ENCODE results near the gene PSME4. TPM values are rescaled to one million over a fixed set of nuclear protein-coding genes. Genes with fewer than 3 reads are reported as not detected.

Gene PSME4
- total RNA-seq, 1 donor from 2014 or later: 87.6 TPM

GRCh38 chr2:53880756-53881155 lies 90.0 kb downstream of the PSME4 start:
- TF ChIP-seq CTCF (IDR thresholded peaks at IDR 0.05; ENCODE audit: partially characterized antibody, unreplicated experiment): no peak
- H3K27me3 Mint-ChIP-seq (ENCODE audit: unreplicated experiment): no peaks in the 10 kb centered on the region
- H3K9me3 Mint-ChIP-seq (ENCODE audit: unreplicated experiment): no peaks in the 10 kb centered on the region
- H3K27ac Mint-ChIP-seq (ENCODE audit: unreplicated experiment): no peak overlapping the region
- H3K4me3 Mint-ChIP-seq (ENCODE audit: unreplicated experiment): no peak overlapping the region
- DNase-seq: no peak
- peaks cover 9% of the 10 kb centered on the region for H3K36me3 Mint-ChIP-seq (ENCODE audit: unreplicated experiment)
- no peaks in the 10 kb centered on the region for H3K4me1 Mint-ChIP-seq (ENCODE audit: low read depth, unreplicated experiment)

GRCh38 chr2:53877556-53877955 lies 93.2 kb downstream of the PSME4 start:
- Mint-ChIP-seq H3K4me3 (ENCODE audit: unreplicated experiment) (no peak overlapping the region), H3K27ac (ENCODE audit: unreplicated experiment) (no peak overlapping the region), H3K9me3 (ENCODE audit: unreplicated experiment) (no peaks in the 10 kb centered on the region), H3K27me3 (ENCODE audit: unreplicated experiment) (no peaks in the 10 kb centered on the region), H3K36me3 (ENCODE audit: unreplicated experiment) (peaks cover 9% of the 10 kb centered on the region), H3K4me1 (ENCODE audit: low read depth, unreplicated experiment) (no peaks in the 10 kb centered on the region)
- DNase-seq: no peak
- TF ChIP-seq CTCF (IDR thresholded peaks at IDR 0.05; ENCODE audit: partially characterized antibody, unreplicated experiment): no peak

GRCh38 chr2:53877112-53877511 lies 93.7 kb downstream of the PSME4 start:
- no peak for TF ChIP-seq CTCF (IDR thresholded peaks at IDR 0.05; ENCODE audit: partially characterized antibody, unreplicated experiment)
- no peaks in the 10 kb centered on the region for H3K4me1 Mint-ChIP-seq (ENCODE audit: low read depth, unreplicated experiment)
- H3K36me3 Mint-ChIP-seq (ENCODE audit: unreplicated experiment): peaks cover 9% of the 10 kb centered on the region
- H3K4me3 Mint-ChIP-seq (ENCODE audit: unreplicated experiment): no peak overlapping the region
- no peak overlapping the region for H3K27ac Mint-ChIP-seq (ENCODE audit: unreplicated experiment)
- no peak for DNase-seq
- no peaks in the 10 kb centered on the region for H3K27me3 Mint-ChIP-seq (ENCODE audit: unreplicated experiment)
- no peaks in the 10 kb centered on the region for H3K9me3 Mint-ChIP-seq (ENCODE audit: unreplicated experiment)

GRCh38 chr2:53874401-53874950 lies 96.3 kb downstream of the PSME4 start:
- no peak overlapping the region for H3K27ac Mint-ChIP-seq (ENCODE audit: unreplicated experiment)
- H3K4me1 Mint-ChIP-seq (ENCODE audit: low read depth, unreplicated experiment): no peaks in the 10 kb centered on the region
- H3K27me3 Mint-ChIP-seq (ENCODE audit: unreplicated experiment): no peaks in the 10 kb centered on the region
- peaks cover 9% of the 10 kb centered on the region for H3K36me3 Mint-ChIP-seq (ENCODE audit: unreplicated experiment)
- no peaks in the 10 kb centered on the region for H3K9me3 Mint-ChIP-seq (ENCODE audit: unreplicated experiment)
- no peak for TF ChIP-seq CTCF (IDR thresholded peaks at IDR 0.05; ENCODE audit: partially characterized antibody, unreplicated experiment)
- H3K4me3 Mint-ChIP-seq (ENCODE audit: unreplicated experiment): no peak overlapping the region
- no peak for DNase-seq

- Mint-ChIP-seq H3K4me1 (ENCODE audit: low read depth, unreplicated experiment) (no peaks in the 10 kb centered on the region), H3K27me3 (ENCODE audit: unreplicated experiment) (peaks cover 2% of the 10 kb centered on the region), H3K4me3 (ENCODE audit: unreplicated experiment) (no peak overlapping the region), H3K27ac (ENCODE audit: unreplicated experiment) (no peak overlapping the region), H3K36me3 (ENCODE audit: unreplicated experiment) (no peaks in the 10 kb centered on the region), H3K9me3 (ENCODE audit: unreplicated experiment) (no peaks in the 10 kb centered on the region)
- no peak for TF ChIP-seq CTCF (IDR thresholded peaks at IDR 0.05; ENCODE audit: partially characterized antibody, unreplicated experiment)
- no peak for DNase-seq
Measured at GRCh38 chr2:53867773-53868172, 103.0 kb downstream of the PSME4 start.

Measured in glutamatergic neuron (in vitro differentiated cells).